ENCODE measurements around the gene TSHZ2.

GRCh38 chr20:53334861-53335260, 362.7 kb downstream of the TSHZ2 start:
- TF ChIP-seq, protein P1, sequence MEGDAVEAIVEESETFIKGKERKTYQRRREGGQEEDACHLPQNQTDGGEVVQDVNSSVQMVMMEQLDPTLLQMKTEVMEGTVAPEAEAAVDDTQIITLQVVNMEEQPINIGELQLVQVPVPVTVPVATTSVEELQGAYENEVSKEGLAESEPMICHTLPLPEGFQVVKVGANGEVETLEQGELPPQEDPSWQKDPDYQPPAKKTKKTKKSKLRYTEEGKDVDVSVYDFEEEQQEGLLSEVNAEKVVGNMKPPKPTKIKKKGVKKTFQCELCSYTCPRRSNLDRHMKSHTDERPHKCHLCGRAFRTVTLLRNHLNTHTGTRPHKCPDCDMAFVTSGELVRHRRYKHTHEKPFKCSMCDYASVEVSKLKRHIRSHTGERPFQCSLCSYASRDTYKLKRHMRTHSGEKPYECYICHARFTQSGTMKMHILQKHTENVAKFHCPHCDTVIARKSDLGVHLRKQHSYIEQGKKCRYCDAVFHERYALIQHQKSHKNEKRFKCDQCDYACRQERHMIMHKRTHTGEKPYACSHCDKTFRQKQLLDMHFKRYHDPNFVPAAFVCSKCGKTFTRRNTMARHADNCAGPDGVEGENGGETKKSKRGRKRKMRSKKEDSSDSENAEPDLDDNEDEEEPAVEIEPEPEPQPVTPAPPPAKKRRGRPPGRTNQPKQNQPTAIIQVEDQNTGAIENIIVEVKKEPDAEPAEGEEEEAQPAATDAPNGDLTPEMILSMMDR (IDR thresholded peaks at IDR 0.05; ENCODE audit: low read length) = no peak
- no peak for TF ChIP-seq EZH2 (IDR thresholded peaks at IDR 0.05; ENCODE audit: borderline replicate concordance, low read length)

Measured in OCI-LY1 (cell line).